IMR-90 (cell line): ENCODE results near the gene SLC24A3. TPM values are rescaled to one million over a fixed set of nuclear protein-coding genes. Genes with fewer than 3 reads are reported as not detected.

Experiments
- ATAC-seq: fragments of 200-7000 bp; cut with Tn5 transposase; 2 replicates; pipeline ENCODE4 v1.9.1; 2020; ENCODE audit warnings: low read depth, mild to moderate bottlenecking, moderate library complexity
- BruUV-seq: library from RNA; stranded (reverse); fragments of 400-500 nt; replicated peaks from 2 replicates; lab custom pipeline; 2021; lab: Mats Ljungman, UMichigan
- CTCF ChIA-PET: fragments of 300-600 bp; formaldehyde crosslinking; extraction: SDS; loops from one replicate; lab custom pipeline; 2021; ENCODE audit warnings: antibody characterized with exemption; lab: Yijun Ruan, JAX
- POLR2A ChIA-PET: fragments of 300-600 bp; sonication (Branson Sonifier 250); formaldehyde crosslinking; loops from one replicate; lab custom pipeline; 2022; ENCODE audit warnings: antibody characterized with exemption; ENCODE audit not compliant: unreplicated experiment; lab: Charles Lee
- DNase-seq: peaks from one replicate; pipeline ENCODE4 v3.0.0; 2013
- H2AFZ ChIP-seq: replicated peaks from 2 replicates; pipeline ENCODE3; 2013; ENCODE audit warnings: low read length, mild to moderate bottlenecking; ENCODE audit not compliant: poor library complexity
- H2AK5ac ChIP-seq: 2 replicates; pipeline ENCODE4 v1.6.1; 2013; ENCODE audit warnings: low read depth, low read length, inconsistent platforms
- H2AK9ac ChIP-seq: replicated peaks from 2 replicates; pipeline ENCODE3; 2013; ENCODE audit warnings: mild to moderate bottlenecking, low read depth, low read length, moderate library complexity; ENCODE audit not compliant: poor library complexity
- H2BK120ac ChIP-seq: 2 replicates; pipeline ENCODE4 v1.6.1; 2013; ENCODE audit warnings: low read depth, low read length, inconsistent platforms
- H2BK15ac ChIP-seq: 3 replicates; pipeline ENCODE4 v1.6.1; 2013; ENCODE audit warnings: low read depth, low read length, inconsistent platforms
- H2BK20ac ChIP-seq: 2 replicates; pipeline ENCODE4 v1.6.1; 2013; ENCODE audit warnings: low read depth, mild to moderate bottlenecking, inconsistent platforms, low read length, moderate library complexity
- H2BK5ac ChIP-seq: 2 replicates; pipeline ENCODE4 v1.6.1; 2013; ENCODE audit warnings: mild to moderate bottlenecking, low read depth, low read length, inconsistent platforms; ENCODE audit not compliant: poor library complexity, severe bottlenecking
- H3K14ac ChIP-seq: replicated peaks from 2 replicates; pipeline ENCODE4 v1.6.1; 2013; ENCODE audit warnings: low read depth, low read length, inconsistent platforms
- H3K18ac ChIP-seq: 2 replicates; pipeline ENCODE4 v1.6.1; 2013; ENCODE audit warnings: low read depth, low read length, control low read depth
- H3K23ac ChIP-seq: 2 replicates; pipeline ENCODE4 v1.6.1; 2013; ENCODE audit warnings: low read depth, low read length, inconsistent platforms
- H3K27ac ChIP-seq: 2 replicates; pipeline ENCODE4 v1.5.1; 2013; ENCODE audit warnings: mild to moderate bottlenecking, control low read depth, low read length; ENCODE audit not compliant: insufficient read depth
- H3K27me3 ChIP-seq: 2 replicates; pipeline ENCODE4 v1.6.1; 2013; ENCODE audit warnings: low read length; ENCODE audit not compliant: control insufficient read depth, insufficient read depth
- H3K36me3 ChIP-seq: 2 replicates; pipeline ENCODE4 v1.6.1; 2013; ENCODE audit warnings: low read length, mixed read lengths; ENCODE audit not compliant: control insufficient read depth, insufficient read depth
- H3K4ac ChIP-seq: 2 replicates; pipeline ENCODE4 v1.6.1; 2013; ENCODE audit warnings: low read depth, low read length, inconsistent platforms
- H3K4me1 ChIP-seq: 2 replicates; pipeline ENCODE4 v1.6.1; 2013; ENCODE audit warnings: low read length, mixed read lengths; ENCODE audit not compliant: control insufficient read depth, insufficient read depth
- H3K4me2 ChIP-seq: 2 replicates; pipeline ENCODE4 v1.6.1; 2013; ENCODE audit warnings: low read depth, mild to moderate bottlenecking, control low read depth, low read length, moderate library complexity
- H3K4me3 ChIP-seq: 2 replicates; pipeline ENCODE4 v1.5.1; 2013; ENCODE audit warnings: low read depth, mild to moderate bottlenecking, control low read depth, low read length, moderate library complexity; ENCODE audit not compliant: insufficient read depth
- H3K56ac ChIP-seq: 2 replicates; pipeline ENCODE4 v1.6.1; 2013; ENCODE audit warnings: low read length, inconsistent platforms; ENCODE audit not compliant: insufficient read depth; ENCODE audit errors: extremely low read depth
- H3K79me1 ChIP-seq, 2 experiments: 2 replicates each; pipeline ENCODE4 v1.6.1; 2013; ENCODE audit warnings: low read length in 2 of 2, inconsistent platforms in 1 of 2, low read depth in 1 of 2
- H3K9ac ChIP-seq: 2 replicates; pipeline ENCODE4 v1.6.1; 2013; ENCODE audit warnings: low read depth, low read length, control low read depth
- H3K9me1 ChIP-seq: 2 replicates; pipeline ENCODE4 v1.6.1; 2013; ENCODE audit warnings: low read length, inconsistent platforms; ENCODE audit not compliant: insufficient read depth
- H3K9me3 ChIP-seq: 2 replicates; pipeline ENCODE4 v1.6.1; 2013; ENCODE audit warnings: low read length; ENCODE audit not compliant: control insufficient read depth, insufficient read depth
- H4K20me1 ChIP-seq: 2 replicates; pipeline ENCODE4 v1.6.1; 2013; ENCODE audit warnings: low read length, inconsistent platforms; ENCODE audit not compliant: insufficient read depth
- H4K5ac ChIP-seq: 2 replicates; pipeline ENCODE4 v1.6.1; 2013; ENCODE audit warnings: mild to moderate bottlenecking, low read depth, low read length, control low read depth
- H4K8ac ChIP-seq, 2 experiments: 2 replicates each; pipeline ENCODE4 v1.6.1; 2013; ENCODE audit warnings: low read depth in 2 of 2, low read length in 2 of 2, control low read depth in 1 of 2, inconsistent platforms in 1 of 2
- H4K91ac ChIP-seq: 2 replicates; pipeline ENCODE4 v1.6.1; 2013; ENCODE audit warnings: low read depth, low read length, inconsistent platforms; ENCODE audit not compliant: insufficient read depth
- CEBPB ChIP-seq: IDR thresholded peaks from 2 replicates; pipeline ENCODE4 v1.6.1; 2012; ENCODE audit warnings: low read depth, low read length, improper control_type of control experiment
- CHD1 ChIP-seq: IDR thresholded peaks from 2 replicates; pipeline ENCODE4 v1.6.1; 2012; ENCODE audit warnings: low read depth, low read length, improper control_type of control experiment
- MAFK ChIP-seq: IDR thresholded peaks from 2 replicates; pipeline ENCODE4 v1.6.1; 2012; ENCODE audit warnings: low read depth, low read length, improper control_type of control experiment
- MXI1 ChIP-seq: IDR thresholded peaks from 2 replicates; pipeline ENCODE4 v1.6.1; 2012; ENCODE audit warnings: low read depth, mild to moderate bottlenecking, low read length, moderate library complexity, borderline replicate concordance
- POLR2A ChIP-seq: IDR thresholded peaks from 2 replicates; pipeline ENCODE4 v1.6.1; 2012; ENCODE audit warnings: mild to moderate bottlenecking, low read depth, low read length
- RCOR1 ChIP-seq: IDR thresholded peaks from 2 replicates; pipeline ENCODE4 v1.6.1; 2012; ENCODE audit warnings: mild to moderate bottlenecking, low read length, improper control_type of control experiment; ENCODE audit not compliant: insufficient replicate concordance
- RFX5 ChIP-seq: IDR thresholded peaks from 2 replicates; pipeline ENCODE4 v1.8.0; 2012; ENCODE audit warnings: low read depth, mild to moderate bottlenecking, low read length, moderate library complexity
- WGBS, 2 experiments: methylation state at CpG; one replicate each; pipeline versions ENCODE4 v1.1.5 to v1.1.7; 2013; ENCODE audit warnings: missing lambda C conversion rate in 2 of 2; ENCODE audit not compliant: insufficient read length in 1 of 2; ENCODE audit errors: extremely low coverage in 2 of 2; 5-methylcytosine and 5-hydroxymethylcytosine counted together
- dilution Hi-C: fragments of 300-500 bp; cut with HindIII; formaldehyde crosslinking; loops from one replicate; pipeline ENCODE4 v1.14.3; 2018; ENCODE audit warnings: low sequenced_read_pairs; ENCODE audit not compliant: unreplicated experiment
- in situ Hi-C: fragments of 300-500 bp; cut with MboI; formaldehyde crosslinking; loops from 3 replicates; pipeline ENCODE4 v1.14.3; 2019; ENCODE audit warnings: low sequenced_read_pairs, inconsistent platforms, mixed read lengths
- intact Hi-C: fragments of 100-400 bp; cut with micrococcal nuclease; formaldehyde crosslinking; loops from 2 replicates; pipeline ENCODE4 v1.10.0; 2022
- polyA plus RNA-seq, 3 experiments: library from polyadenylated mRNA; depleted of rRNA; stranded (reverse); fragments of >200 nt; gene quantifications; 2 replicates each; pipeline ENCODE4 v1.2.3, GENCODE V29; 2012; ENCODE audit warnings: low replicate concordance in 1 of 3
- total RNA-seq: library from RNA; depleted of rRNA; stranded (reverse); fragments of >200 nt; gene quantifications from 2 replicates; pipeline ENCODE4 v1.2.3, GENCODE V29; 2012

The SLC24A3 gene
- total and polyA plus RNA-seq, 2 of the 4 experiments (the other 2 are of a cell fraction), result not detected

DNA sequence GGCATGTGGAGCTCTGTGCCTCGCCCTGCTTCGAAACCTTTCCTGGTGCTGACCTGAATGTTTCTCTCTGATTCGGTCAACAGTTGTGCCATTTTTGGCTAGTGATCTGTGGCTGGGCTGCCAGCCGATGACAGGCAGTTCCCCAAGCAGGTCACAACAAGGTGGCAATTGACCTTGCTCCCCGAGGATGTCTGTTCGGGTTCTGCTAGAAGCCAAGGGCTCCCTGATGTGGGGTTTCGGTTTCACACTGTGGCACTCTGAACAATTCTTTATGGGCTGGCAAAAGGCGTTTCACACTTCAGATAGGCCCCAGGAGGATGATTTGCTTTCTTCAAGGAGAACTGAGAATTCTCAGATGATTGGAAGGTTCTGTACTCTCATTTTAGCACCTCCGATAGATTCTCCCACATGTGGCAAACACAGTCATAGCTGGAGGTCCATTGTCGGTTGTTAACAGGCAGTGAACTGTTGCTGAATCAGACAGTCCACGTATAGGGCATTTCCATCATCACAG is 135.6 kb downstream of the SLC24A3 start:
- Histone ChIP-seq H3K4me1 (no peaks in the 10 kb centered on the region), H2AK5ac (no peak overlapping the region), H3K27ac (no peak overlapping the region), H3K23ac (no peak overlapping the region), H2BK5ac (no peak overlapping the region), H3K4me3 (no peak overlapping the region), H3K56ac (no peak overlapping the region), H4K20me1 (no peaks in the 10 kb centered on the region), H3K4ac (no peak overlapping the region), H3K79me1 (no peaks in the 10 kb centered on the region), H3K18ac (no peak overlapping the region), H3K9me3 (no peaks in the 10 kb centered on the region), H2BK120ac (no peak overlapping the region), H4K8ac (no peak overlapping the region), H4K5ac (no peak overlapping the region), H3K9ac (no peak overlapping the region), H4K91ac (no peak overlapping the region), H3K36me3 (no peaks in the 10 kb centered on the region), H3K4me2 (0 out of 2 replicates have a peak overlapping the region, but pooled peaks have one; percentile 21), H2AK9ac (no peak overlapping the region), H3K14ac (no peak overlapping the region), H2AFZ (no peak overlapping the region), H3K27me3 (no peaks in the 10 kb centered on the region), H2BK15ac (no peak overlapping the region), H3K9me1 (no peaks in the 10 kb centered on the region), H2BK20ac (no peak overlapping the region)
- 47% methylated on average over 6 of the region's 11 CpGs; no CpG with 5 or more reads in 1 of the 2 experiments for WGBS, 2 experiments
- POLR2A ChIA-PET, result no interaction called here
- dilution Hi-C loops, result no loop called here
- intact Hi-C loops, result no loop called here
- BruUV-seq, result no TSS peak
- no peak for DNase-seq
- TF ChIP-seq POLR2A (no peak), MAFK (no peak), MXI1 (no peak), CEBPB (no peak), CHD1 (no peak), RFX5 (no peak), RCOR1 (no peak)
- in situ Hi-C loops, result no loop called here
- ATAC-seq, result no peak
- CTCF ChIA-PET, result no interaction called here
